ENCODE data around the gene CCDC88C.

Gene CCDC88C

GRCh38 chr14:91417983-91418386 is 365 bp upstream of the CCDC88C start:
- Histone ChIP-seq H4K8ac (ENCODE audit: low read length) (no peak overlapping the region), H2AK5ac (ENCODE audit: low read length, severe bottlenecking) (no peak overlapping the region), H3K18ac (ENCODE audit: low read depth in 1 of 2, low read length in 2 of 2) (no peak overlapping the region), H3K4me3 (ENCODE audit: insufficient read depth in 1 of 2, low read depth in 1 of 2, low read length in 2 of 2) (peak overlapping the region in 1 of 2 experiments; percentile 56), H3K79me1 (replicated peaks; ENCODE audit: low read length, poor library complexity, severe bottlenecking) (no peaks in the 10 kb centered on the region), H2BK120ac (ENCODE audit: low read depth, low read length) (no peak overlapping the region), H3K4me1 (ENCODE audit: control insufficient read depth, insufficient read depth, low read depth, low read length) (peaks cover 21% of the 10 kb centered on the region), H3K27ac (ENCODE audit: low read length, poor library complexity, severe bottlenecking) (no peak overlapping the region), H4K91ac (ENCODE audit: low read length) (no peak overlapping the region), H2BK12ac (ENCODE audit: low read length in 2 of 2) (no peak overlapping the region), H3K23ac (ENCODE audit: low read length in 2 of 2) (no peak overlapping the region), H3K14ac (ENCODE audit: low read length in 2 of 2) (peak overlapping the region in 1 of 2 experiments; percentile 32), H3K4me2 (ENCODE audit: low read length, poor library complexity, severe bottlenecking) (peak overlapping the region; percentile 92), H3K9me3 (ENCODE audit: control insufficient read depth, low read length) (no peaks in the 10 kb centered on the region), H3K9ac (ENCODE audit: low read length) (no peak overlapping the region), H2BK5ac (ENCODE audit: low read depth, low read length, poor library complexity, severe bottlenecking) (no peak overlapping the region), H3K27me3 (ENCODE audit: control insufficient read depth in 1 of 2, insufficient read depth in 1 of 2, low read length in 2 of 2) (peaks cover 13 to 61% of the 10 kb centered on the region in 2 experiments), H2AFZ (ENCODE audit: low read depth, low read length) (peak overlapping the region; percentile 63), H3K36me3 (ENCODE audit: control insufficient read depth in 1 of 2, insufficient read depth in 2 of 2, low read depth in 1 of 2, low read length in 2 of 2) (no peaks in the 10 kb centered on the region), H3K4ac (ENCODE audit: low read depth in 1 of 2, low read length in 2 of 2) (no peak overlapping the region), H2BK15ac (ENCODE audit: low read depth, poor library complexity, severe bottlenecking) (no peak overlapping the region)
- WGBS, result 2% methylated on average over 48 of the region's 53 CpGs
- DNase-seq, result no peak

- Histone ChIP-seq H4K8ac (ENCODE audit: low read length) (no peak overlapping the region), H3K79me1 (replicated peaks; ENCODE audit: low read length, poor library complexity, severe bottlenecking) (no peaks in the 10 kb centered on the region), H3K27ac (ENCODE audit: low read length, poor library complexity, severe bottlenecking) (no peak overlapping the region), H4K91ac (ENCODE audit: low read length) (no peak overlapping the region), H3K9ac (ENCODE audit: low read length) (no peak overlapping the region), H2BK15ac (ENCODE audit: low read depth, poor library complexity, severe bottlenecking) (no peak overlapping the region), H3K27me3 (ENCODE audit: control insufficient read depth in 1 of 2, insufficient read depth in 1 of 2, low read length in 2 of 2) (peaks cover 13 to 65% of the 10 kb centered on the region in 2 experiments), H3K4me2 (ENCODE audit: low read length, poor library complexity, severe bottlenecking) (peak overlapping the region; percentile 92), H2BK12ac (ENCODE audit: low read length in 2 of 2) (no peak overlapping the region), H3K14ac (ENCODE audit: low read length in 2 of 2) (no peak overlapping the region), H3K23ac (ENCODE audit: low read length in 2 of 2) (no peak overlapping the region), H2AFZ (ENCODE audit: low read depth, low read length) (no peak overlapping the region), H2BK5ac (ENCODE audit: low read depth, low read length, poor library complexity, severe bottlenecking) (no peak overlapping the region), H3K4me3 (ENCODE audit: insufficient read depth in 1 of 2, low read depth in 1 of 2, low read length in 2 of 2) (peak overlapping the region in 1 of 2 experiments; percentile 56), H3K36me3 (ENCODE audit: control insufficient read depth in 1 of 2, insufficient read depth in 2 of 2, low read depth in 1 of 2, low read length in 2 of 2) (no peaks in the 10 kb centered on the region), H3K4ac (ENCODE audit: low read depth in 1 of 2, low read length in 2 of 2) (no peak overlapping the region), H2BK120ac (ENCODE audit: low read depth, low read length) (no peak overlapping the region), H2AK5ac (ENCODE audit: low read length, severe bottlenecking) (no peak overlapping the region), H3K4me1 (ENCODE audit: control insufficient read depth, insufficient read depth, low read depth, low read length) (peaks cover 21% of the 10 kb centered on the region), H3K18ac (ENCODE audit: low read depth in 1 of 2, low read length in 2 of 2) (no peak overlapping the region), H3K9me3 (ENCODE audit: control insufficient read depth, low read length) (no peaks in the 10 kb centered on the region)
- DNase-seq, result no peak
- WGBS, result 5% methylated on average over 18 of the region's 19 CpGs
These were observed 888 bp downstream of the CCDC88C start for GRCh38 chr14:91416744-91417119.

GRCh38 chr14:91415794-91416743 is 1.6 kb downstream of the CCDC88C start:
- no peak overlapping the region for H3K14ac ChIP-seq (ENCODE audit: low read length in 2 of 2)
- DNase-seq, result no peak
- no peaks in the 10 kb centered on the region for H3K9me3 ChIP-seq (ENCODE audit: control insufficient read depth, low read length)
- no peak overlapping the region for H2BK120ac ChIP-seq (ENCODE audit: low read depth, low read length)
- no peak overlapping the region for H2AFZ ChIP-seq (ENCODE audit: low read depth, low read length)
- no peak overlapping the region for H4K91ac ChIP-seq (ENCODE audit: low read length)
- no peak overlapping the region for H2BK12ac ChIP-seq (ENCODE audit: low read length in 2 of 2)
- H2BK5ac ChIP-seq (ENCODE audit: low read depth, low read length, poor library complexity, severe bottlenecking), result no peak overlapping the region
- H3K36me3 ChIP-seq (ENCODE audit: control insufficient read depth in 1 of 2, insufficient read depth in 2 of 2, low read depth in 1 of 2, low read length in 2 of 2), result no peaks in the 10 kb centered on the region
- no peaks in the 10 kb centered on the region for H3K79me1 ChIP-seq (replicated peaks; ENCODE audit: low read length, poor library complexity, severe bottlenecking)
- no peak overlapping the region for H2AK5ac ChIP-seq (ENCODE audit: low read length, severe bottlenecking)
- H3K4me3 ChIP-seq (ENCODE audit: insufficient read depth in 1 of 2, low read depth in 1 of 2, low read length in 2 of 2), result no peak overlapping the region
- no peak overlapping the region for H3K18ac ChIP-seq (ENCODE audit: low read depth in 1 of 2, low read length in 2 of 2)
- no peak overlapping the region for H4K8ac ChIP-seq (ENCODE audit: low read length)
- no peak overlapping the region for H3K9ac ChIP-seq (ENCODE audit: low read length)
- H3K4me2 ChIP-seq (ENCODE audit: low read length, poor library complexity, severe bottlenecking), result peak overlapping the region; percentile 92
- WGBS, result 38% methylated on average over 18 of the region's 18 CpGs
- H2BK15ac ChIP-seq (ENCODE audit: low read depth, poor library complexity, severe bottlenecking), result no peak overlapping the region
- H3K4ac ChIP-seq (ENCODE audit: low read depth in 1 of 2, low read length in 2 of 2), result no peak overlapping the region
- H3K4me1 ChIP-seq (ENCODE audit: control insufficient read depth, insufficient read depth, low read depth, low read length), result peaks cover 21% of the 10 kb centered on the region
- peak overlapping the region; percentile 22 for H3K27ac ChIP-seq (ENCODE audit: low read length, poor library complexity, severe bottlenecking)
- H3K23ac ChIP-seq (ENCODE audit: low read length in 2 of 2), result peak overlapping the region in 1 of 2 experiments; percentile 42
- peaks cover 13 to 70% of the 10 kb centered on the region in 2 experiments for H3K27me3 ChIP-seq (ENCODE audit: control insufficient read depth in 1 of 2, insufficient read depth in 1 of 2, low read length in 2 of 2)

GRCh38 chr14:91414475-91414833 is 3.2 kb downstream of the CCDC88C start:
- H4K91ac ChIP-seq (ENCODE audit: low read length), result no peak overlapping the region

More at GRCh38 chr14:91414475-91414833, 3.2 kb downstream of the CCDC88C start:
- H2BK5ac ChIP-seq (ENCODE audit: low read depth, low read length, poor library complexity, severe bottlenecking), result no peak overlapping the region
- H3K23ac ChIP-seq (ENCODE audit: low read length in 2 of 2), result no peak overlapping the region
- no peak overlapping the region for H2AK5ac ChIP-seq (ENCODE audit: low read length, severe bottlenecking)
- H4K8ac ChIP-seq (ENCODE audit: low read length), result no peak overlapping the region
- H3K79me1 ChIP-seq (replicated peaks; ENCODE audit: low read length, poor library complexity, severe bottlenecking), result no peaks in the 10 kb centered on the region
- H2BK120ac ChIP-seq (ENCODE audit: low read depth, low read length), result no peak overlapping the region
- H3K14ac ChIP-seq (ENCODE audit: low read length in 2 of 2), result no peak overlapping the region
- no peak overlapping the region for H3K27ac ChIP-seq (ENCODE audit: low read length, poor library complexity, severe bottlenecking)
- no peaks in the 10 kb centered on the region for H3K9me3 ChIP-seq (ENCODE audit: control insufficient read depth, low read length)
- H3K4me3 ChIP-seq (ENCODE audit: insufficient read depth in 1 of 2, low read depth in 1 of 2, low read length in 2 of 2), result no peak overlapping the region
- WGBS, result 87% methylated on average over 3 of the region's 3 CpGs
- H3K4me1 ChIP-seq (ENCODE audit: control insufficient read depth, insufficient read depth, low read depth, low read length), result peaks cover 21% of the 10 kb centered on the region
- no peak overlapping the region for H3K18ac ChIP-seq (ENCODE audit: low read depth in 1 of 2, low read length in 2 of 2)
- peaks cover 13 to 80% of the 10 kb centered on the region in 2 experiments for H3K27me3 ChIP-seq (ENCODE audit: control insufficient read depth in 1 of 2, insufficient read depth in 1 of 2, low read length in 2 of 2)
- H2BK15ac ChIP-seq (ENCODE audit: low read depth, poor library complexity, severe bottlenecking), result no peak overlapping the region
- no peak overlapping the region for H3K9ac ChIP-seq (ENCODE audit: low read length)
- DNase-seq, result no peak
- no peak overlapping the region for H3K4ac ChIP-seq (ENCODE audit: low read depth in 1 of 2, low read length in 2 of 2)
- H2AFZ ChIP-seq (ENCODE audit: low read depth, low read length), result no peak overlapping the region
- H3K36me3 ChIP-seq (ENCODE audit: control insufficient read depth in 1 of 2, insufficient read depth in 2 of 2, low read depth in 1 of 2, low read length in 2 of 2), result no peaks in the 10 kb centered on the region
- no peak overlapping the region for H2BK12ac ChIP-seq (ENCODE audit: low read length in 2 of 2)
- H3K4me2 ChIP-seq (ENCODE audit: low read length, poor library complexity, severe bottlenecking), result no peak overlapping the region

All from mesenchymal stem cell (in vitro differentiated cells and primary cell).